ENCODE results near the gene FZD10. TPM values are rescaled to one million over a fixed set of nuclear protein-coding genes. Genes with fewer than 3 reads are reported as not detected.

FZD10 gene
- total and polyA plus RNA-seq, 3 donors from 2014 or later, result 0.62 to 0.90 (median 0.79) TPM

GRCh38 chr12:130154276-130155070 lies 7.8 kb upstream of the FZD10 start:
- Histone ChIP-seq H3K27me3 (no peaks in the 10 kb centered on the region), H3K27ac (no peak overlapping the region), H3K4me1 (no peaks in the 10 kb centered on the region), H3K4me3 (no peak overlapping the region), H3K36me3 (ENCODE audit: low read depth, missing control alignments) (no peaks in the 10 kb centered on the region), H3K9me3 (no peaks in the 10 kb centered on the region)
- intact Hi-C loops (cut with DNase I; ENCODE audit: low total_unique reads), result no loop called here
- 80 to 86% methylated on average over 22 of the region's 22 CpGs for WGBS, 2 donors
- no peak for TF ChIP-seq CTCF (IDR thresholded peaks at IDR 0.05)
- TF ChIP-seq POLR2A (IDR thresholded peaks at IDR 0.05), result no peak
- no peak for DNase-seq

GRCh38 chr12:130155416-130156073 lies 6.7 kb upstream of the FZD10 start:
- no peaks in the 10 kb centered on the region for H3K36me3 ChIP-seq (ENCODE audit: low read depth, missing control alignments)
- 79 to 90% methylated on average over 10 of the region's 10 CpGs for WGBS, 2 donors
- no peaks in the 10 kb centered on the region for H3K27me3 ChIP-seq
- no peak for DNase-seq
- no peak for TF ChIP-seq CTCF (IDR thresholded peaks at IDR 0.05)
- TF ChIP-seq POLR2A (IDR thresholded peaks at IDR 0.05), result no peak
- intact Hi-C loops (cut with DNase I; ENCODE audit: low total_unique reads), result no loop called here
- H3K4me3 ChIP-seq, result no peak overlapping the region
- H3K4me1 ChIP-seq, result no peaks in the 10 kb centered on the region
- H3K9me3 ChIP-seq, result no peaks in the 10 kb centered on the region
- no peak overlapping the region for H3K27ac ChIP-seq

GRCh38 chr12:130156652-130157275 lies 5.5 kb upstream of the FZD10 start:
- 81 to 83% methylated on average over 13 of the region's 13 CpGs for WGBS, 2 donors
- H3K27me3 ChIP-seq, result no peaks in the 10 kb centered on the region

GRCh38 chr12:130157998-130158753 lies 4.1 kb upstream of the FZD10 start:
- no peak overlapping the region for H3K27ac ChIP-seq
- TF ChIP-seq POLR2A (IDR thresholded peaks at IDR 0.05) (no peak), CTCF (IDR thresholded peaks at IDR 0.05) (no peak)
- no peaks in the 10 kb centered on the region for H3K4me1 ChIP-seq
- intact Hi-C loops (cut with DNase I; ENCODE audit: low total_unique reads), result no loop called here
- H3K4me3 ChIP-seq, result no peak overlapping the region
- no peak for DNase-seq
- 37 to 38% methylated on average over 15 of the region's 15 CpGs for WGBS, 2 donors
- H3K27me3 ChIP-seq, result no peaks in the 10 kb centered on the region
- H3K9me3 ChIP-seq, result no peaks in the 10 kb centered on the region
- no peaks in the 10 kb centered on the region for H3K36me3 ChIP-seq (ENCODE audit: low read depth, missing control alignments)

More at GRCh38 chr12:130156652-130157275, 5.5 kb upstream of the FZD10 start:
- Histone ChIP-seq H3K9me3 (no peaks in the 10 kb centered on the region), H3K36me3 (ENCODE audit: low read depth, missing control alignments) (no peaks in the 10 kb centered on the region), H3K4me1 (no peaks in the 10 kb centered on the region), H3K27ac (no peak overlapping the region), H3K4me3 (no peak overlapping the region)
- no peak for DNase-seq
- TF ChIP-seq POLR2A (IDR thresholded peaks at IDR 0.05), result no peak
- intact Hi-C loops (cut with DNase I; ENCODE audit: low total_unique reads), result no loop called here

GRCh38 chr12:130158754-130159059 lies 3.6 kb upstream of the FZD10 start:
- intact Hi-C loops (cut with DNase I; ENCODE audit: low total_unique reads), result no loop called here
- H3K9me3 ChIP-seq, result no peaks in the 10 kb centered on the region
- H3K27me3 ChIP-seq, result no peaks in the 10 kb centered on the region
- TF ChIP-seq POLR2A (IDR thresholded peaks at IDR 0.05) (no peak), CTCF (IDR thresholded peaks at IDR 0.05) (no peak)
- WGBS, 2 donors, result 67 to 81% methylated on average over 7 of the region's 7 CpGs
- H3K4me3 ChIP-seq, result no peak overlapping the region
- H3K36me3 ChIP-seq (ENCODE audit: low read depth, missing control alignments), result no peaks in the 10 kb centered on the region
- H3K27ac ChIP-seq, result no peak overlapping the region
- no peaks in the 10 kb centered on the region for H3K4me1 ChIP-seq
- DNase-seq, result no peak

Data from testis (tissue), 3 donors.